Small intestine (tissue), 7 donors: ENCODE data around the gene PUDP. TPM values are rescaled to one million over a fixed set of nuclear protein-coding genes. Genes with fewer than 3 reads are reported as not detected.
"Not testable (repeated sequence)": the region's sequence is repeated elsewhere in the genome, so short reads cannot be mapped to it uniquely, and the experiment has no call there.

ENCODE experiments used
- DNase-seq, 2 donors: peaks; one replicate each; pipeline versions ENCODE4 v3.0.0 to v3.0.0-alpha.2; 2013
- FAIRE-seq: peaks from 2 replicates; lab custom pipeline; 2012; peaks lifted over from hg19 to GRCh38; lab: Jason Lieb, UNC
- H3K27ac ChIP-seq, 3 donors: one replicate each; pipeline ENCODE4 v1.5.1; 2013; ENCODE audit warnings: low read length in 2 of 3, mild to moderate bottlenecking in 2 of 3, control low read depth in 1 of 3, inconsistent platforms in 1 of 3, low read depth in 1 of 3, moderate library complexity in 1 of 3
- H3K27me3 ChIP-seq, 3 donors: one replicate each; pipeline ENCODE4 v1.6.1; 2013; ENCODE audit warnings: low read length in 3 of 3, inconsistent platforms in 1 of 3; ENCODE audit not compliant: control insufficient read depth in 3 of 3, insufficient read depth in 3 of 3
- H3K36me3 ChIP-seq, 3 donors: one replicate each; pipeline ENCODE4 v1.6.1; 2013; ENCODE audit warnings: low read length in 3 of 3, inconsistent platforms in 1 of 3, low read depth in 1 of 3, mild to moderate bottlenecking in 1 of 3, moderate library complexity in 1 of 3; ENCODE audit not compliant: control insufficient read depth in 3 of 3, insufficient read depth in 2 of 3
- H3K4me1 ChIP-seq, 3 donors: one replicate each; pipeline ENCODE4 v1.6.1; 2013; ENCODE audit warnings: low read length in 2 of 3, inconsistent platforms in 1 of 3, low read depth in 1 of 3, mild to moderate bottlenecking in 1 of 3, moderate library complexity in 1 of 3; ENCODE audit not compliant: control insufficient read depth in 3 of 3, insufficient read depth in 2 of 3
- H3K4me3 ChIP-seq, 3 donors: one replicate each; pipeline ENCODE4 v1.5.1; 2013; ENCODE audit warnings: low read length in 3 of 3, control low read depth in 1 of 3, inconsistent platforms in 1 of 3, low read depth in 1 of 3, mild to moderate bottlenecking in 1 of 3, moderate library complexity in 1 of 3
- H3K9me3 ChIP-seq, 2 donors: one replicate each; pipeline ENCODE4 v1.6.1; 2013; ENCODE audit warnings: low read depth in 1 of 2, low read length in 1 of 2; ENCODE audit not compliant: control insufficient read depth in 2 of 2, insufficient read depth in 1 of 2
- WGBS, 3 donors: extraction: QIAGEN DNeasy Blood & Tissue Kit; methylation state at CpG; one replicate each; pipeline ENCODE4 v1.1.7; 2013; 5-methylcytosine and 5-hydroxymethylcytosine counted together
- polyA plus RNA-seq, 4 donors: library from polyadenylated mRNA; stranded (reverse) in 3 of 4; unstranded in 1 of 4; fragments of 200-250 nt in 3 of 4; fragments of 120-200 nt in 1 of 4; gene quantifications; one replicate each; pipeline versions ENCODE4 v1.2.1 to v1.2.3, GENCODE V29; 2013
- donor health status: healthy with polysubstance abuse.
- donor health status: control.
- donor health status: control.
- donor health status: Bipolar disorder and iron deficiency.
- donor health status: healthy.

PUDP gene
- polyA plus RNA-seq, 4 donors = 16.3 to 40.4 (median 18.5) TPM

GRCh38 chrX:7179446-7179845 is 31.5 kb upstream of the PUDP start:
- H3K27me3 ChIP-seq = no peaks in the 10 kb centered on the region
- no peaks in the 10 kb centered on the region for H3K9me3 ChIP-seq
- H3K4me1 ChIP-seq = no peaks in the 10 kb centered on the region
- FAIRE-seq (no peak), DNase-seq (no peak)
- 80 to 93% (median 84%) methylated on average over 2 of the region's 2 CpGs for WGBS, 3 donors
- no peaks in the 10 kb centered on the region for H3K36me3 ChIP-seq
- no peak overlapping the region for H3K4me3 ChIP-seq
- no peak overlapping the region for H3K27ac ChIP-seq

- not testable (repeated sequence) for H3K4me3 ChIP-seq, H3K36me3 ChIP-seq, H3K4me1 ChIP-seq, FAIRE-seq, H3K27ac ChIP-seq, H3K9me3 ChIP-seq, DNase-seq, H3K27me3 ChIP-seq
- WGBS, 3 donors = 80 to 97% (median 90%) methylated on average over 2 of the region's 2 CpGs
Measured at GRCh38 chrX:7178859-7179258, 30.9 kb upstream of the PUDP start.

GRCh38 chrX:7170898-7171297 is 22.9 kb upstream of the PUDP start:
- WGBS, 3 donors = 90 to 96% (median 93%) methylated on average over 3 of the region's 3 CpGs
- Histone ChIP-seq H3K4me1 (no peaks in the 10 kb centered on the region), H3K36me3 (no peaks in the 10 kb centered on the region), H3K4me3 (no peak overlapping the region), H3K27me3 (no peaks in the 10 kb centered on the region), H3K9me3 (peaks cover 0 to 2% of the 10 kb centered on the region in 2 donors), H3K27ac (no peak overlapping the region)
- FAIRE-seq = no peak
- peak; percentile 4 to 14 for DNase-seq

GRCh38 chrX:7169627-7170026 is 21.7 kb upstream of the PUDP start:
- 40 to 72% (median 44%) methylated on average over 3 of the region's 3 CpGs for WGBS, 3 donors
- H3K27me3 ChIP-seq = no peaks in the 10 kb centered on the region
- H3K4me1 ChIP-seq = no peaks in the 10 kb centered on the region
- no peak overlapping the region for H3K27ac ChIP-seq
- no peak overlapping the region for H3K4me3 ChIP-seq
- DNase-seq (no peak), FAIRE-seq (no peak)
- H3K36me3 ChIP-seq = no peaks in the 10 kb centered on the region
- peaks cover 0 to 2% of the 10 kb centered on the region in 2 donors for H3K9me3 ChIP-seq

GRCh38 chrX:7168371-7168770 is 20.4 kb upstream of the PUDP start:
- H3K4me3 ChIP-seq = no peak overlapping the region
- DNase-seq = no peak
- peaks cover 0 to 2% of the 10 kb centered on the region in 2 donors for H3K9me3 ChIP-seq
- H3K4me1 ChIP-seq = no peaks in the 10 kb centered on the region
- H3K27me3 ChIP-seq = no peaks in the 10 kb centered on the region
- no peak overlapping the region for H3K27ac ChIP-seq
- no peak for FAIRE-seq
- 70 to 100% (median 79%) methylated on average over 1 of the region's 1 CpG for WGBS, 3 donors
- H3K36me3 ChIP-seq = no peaks in the 10 kb centered on the region

GRCh38 chrX:7164174-7164573 is 16.2 kb upstream of the PUDP start:
- Histone ChIP-seq H3K4me1 (no peaks in the 10 kb centered on the region), H3K27ac (no peak overlapping the region), H3K9me3 (peaks cover 0 to 2% of the 10 kb centered on the region in 2 donors), H3K36me3 (no peaks in the 10 kb centered on the region), H3K4me3 (no peak overlapping the region), H3K27me3 (no peaks in the 10 kb centered on the region)
- WGBS, 3 donors = 71 to 80% (median 74%) methylated on average over 3 of the region's 3 CpGs
- DNase-seq (no peak), FAIRE-seq (no peak)

- no peaks in the 10 kb centered on the region for H3K4me1 ChIP-seq
- H3K27me3 ChIP-seq = no peaks in the 10 kb centered on the region
- no peak overlapping the region for H3K4me3 ChIP-seq
- FAIRE-seq (no peak), DNase-seq (no peak)
- H3K27ac ChIP-seq = no peak overlapping the region
- H3K36me3 ChIP-seq = no peaks in the 10 kb centered on the region
- H3K9me3 ChIP-seq = peaks cover 0 to 2% of the 10 kb centered on the region in 2 donors
- WGBS, 3 donors = 43 to 80% (median 68%) methylated on average over 1 of the region's 1 CpG
Measured at GRCh38 chrX:7163146-7163677, 15.3 kb upstream of the PUDP start.

- Histone ChIP-seq H3K36me3 (no peaks in the 10 kb centered on the region), H3K9me3 (no peaks in the 10 kb centered on the region), H3K4me1 (no peaks in the 10 kb centered on the region), H3K4me3 (no peak overlapping the region), H3K27me3 (no peaks in the 10 kb centered on the region), H3K27ac (no peak overlapping the region)
- no peak for DNase-seq
- no peak for FAIRE-seq
- WGBS, 3 donors = 60 to 75% (median 63%) methylated on average over 7 of the region's 7 CpGs
Measured at GRCh38 chrX:7159149-7159861, 11.4 kb upstream of the PUDP start.
